Measurements from ENCODE around the gene PPIF.
A peak's percentile ranks its signal among the peaks of the same experiment; 100 is the strongest.

PPIF gene

GRCh38 chr10:79380125-79380945 lies 33.1 kb downstream of the PPIF start:
- DNase-seq: peak in 3 of 10 donors; percentile 23 to 84 (median 72)
- intact Hi-C loops (cut with DNase I): no loop called here

- intact Hi-C loops (cut with DNase I): no loop called here
- peak in 1 of 10 donors; percentile 74 for DNase-seq
Observed at GRCh38 chr10:79380946-79381721, 33.9 kb downstream of the PPIF start.

DNA sequence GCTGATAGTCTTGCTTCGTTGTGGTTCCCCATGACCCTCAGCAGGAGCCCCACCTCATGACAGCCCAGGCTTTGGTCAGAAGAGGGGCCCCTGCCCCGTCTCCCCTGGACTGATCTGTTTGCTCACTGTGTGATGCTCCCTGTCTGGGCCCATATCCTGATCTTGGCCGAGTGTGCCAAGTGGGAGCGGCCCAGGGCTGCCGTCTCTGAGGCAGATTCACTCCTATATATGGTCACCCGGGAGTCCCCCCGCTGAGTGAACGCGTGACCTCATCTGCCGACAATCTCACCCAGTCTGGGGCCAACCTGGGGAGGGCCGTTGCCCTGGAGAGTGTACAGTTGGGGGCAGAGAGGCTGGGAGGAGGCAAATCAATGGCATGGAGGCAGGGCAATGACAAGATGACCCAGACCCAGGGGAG lies 34.5 kb downstream of the PPIF start:
- peak in 5 of 10 donors; percentile 20 to 90 (median 62) for DNase-seq
- intact Hi-C loops (cut with DNase I): no loop called here

DNA sequence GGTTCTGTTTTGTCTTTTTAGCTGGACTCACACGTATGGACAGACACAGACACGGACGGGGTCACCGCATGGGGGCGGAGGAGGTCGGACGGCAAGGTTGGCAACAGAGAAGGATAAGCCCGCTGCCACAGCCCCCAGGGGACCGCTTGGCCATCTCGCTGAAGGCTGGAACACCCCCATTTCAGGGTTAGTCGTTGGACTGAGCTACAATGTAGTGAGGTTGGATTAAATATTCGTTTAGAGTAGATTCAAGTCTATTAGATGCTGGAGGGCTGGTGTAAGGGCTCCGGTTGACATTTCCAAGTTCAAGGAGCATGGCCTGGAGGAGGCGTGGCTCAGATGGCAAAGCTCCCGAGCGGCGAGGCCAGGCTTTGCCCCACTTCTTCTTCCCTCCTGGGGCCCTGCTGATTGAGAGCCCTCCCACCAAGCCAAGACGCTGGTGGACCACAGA lies 35.2 kb downstream of the PPIF start:
- intact Hi-C loops (cut with DNase I): no loop called here
- peak in 4 of 10 donors; percentile 9 to 78 (median 41) for DNase-seq

GRCh38 chr10:79383974-79384606 lies 36.8 kb downstream of the PPIF start:
- peak in 3 of 10 donors; percentile 15 to 84 (median 65) for DNase-seq
- intact Hi-C loops (cut with DNase I): no loop called here

DNA sequence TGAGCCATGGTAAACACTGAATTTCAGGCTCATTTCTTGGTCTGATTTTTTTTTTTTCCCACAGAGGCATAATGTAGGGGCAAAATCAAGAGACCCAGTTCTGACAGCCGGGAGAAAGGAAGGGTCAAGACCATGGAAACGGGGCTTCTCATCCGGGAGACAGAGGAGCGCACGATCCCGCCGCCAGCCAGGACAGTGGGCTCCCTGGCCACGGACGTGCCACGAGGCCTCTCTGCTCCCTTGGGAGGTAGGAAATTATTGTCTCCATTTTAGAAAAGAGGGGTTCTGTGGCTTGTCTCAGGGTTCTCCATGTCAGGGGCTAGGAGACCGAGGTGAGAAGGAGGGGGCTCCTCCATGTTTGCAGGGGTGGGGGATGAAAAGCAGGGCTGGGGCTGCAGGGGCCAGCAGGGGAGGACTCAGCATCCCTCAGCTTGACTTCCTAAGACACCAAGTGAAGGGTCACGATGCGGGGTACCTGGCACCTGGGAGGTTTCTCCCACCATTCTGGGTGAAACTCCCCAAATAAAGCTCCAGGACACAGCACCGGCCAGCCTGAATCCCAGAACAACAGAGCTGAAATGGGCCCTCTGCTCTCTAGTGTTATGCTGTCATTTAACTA lies 37.6 kb downstream of the PPIF start:
- intact Hi-C loops (cut with DNase I): no loop called here
- DNase-seq: peak in 2 of 10 donors; percentile 59 to 67

- intact Hi-C loops (cut with DNase I): no loop called here
- peak in 3 of 10 donors; percentile 5 to 36 (median 26) for DNase-seq
Observed at GRCh38 chr10:79385392-79385795, 38.1 kb downstream of the PPIF start.

DNA sequence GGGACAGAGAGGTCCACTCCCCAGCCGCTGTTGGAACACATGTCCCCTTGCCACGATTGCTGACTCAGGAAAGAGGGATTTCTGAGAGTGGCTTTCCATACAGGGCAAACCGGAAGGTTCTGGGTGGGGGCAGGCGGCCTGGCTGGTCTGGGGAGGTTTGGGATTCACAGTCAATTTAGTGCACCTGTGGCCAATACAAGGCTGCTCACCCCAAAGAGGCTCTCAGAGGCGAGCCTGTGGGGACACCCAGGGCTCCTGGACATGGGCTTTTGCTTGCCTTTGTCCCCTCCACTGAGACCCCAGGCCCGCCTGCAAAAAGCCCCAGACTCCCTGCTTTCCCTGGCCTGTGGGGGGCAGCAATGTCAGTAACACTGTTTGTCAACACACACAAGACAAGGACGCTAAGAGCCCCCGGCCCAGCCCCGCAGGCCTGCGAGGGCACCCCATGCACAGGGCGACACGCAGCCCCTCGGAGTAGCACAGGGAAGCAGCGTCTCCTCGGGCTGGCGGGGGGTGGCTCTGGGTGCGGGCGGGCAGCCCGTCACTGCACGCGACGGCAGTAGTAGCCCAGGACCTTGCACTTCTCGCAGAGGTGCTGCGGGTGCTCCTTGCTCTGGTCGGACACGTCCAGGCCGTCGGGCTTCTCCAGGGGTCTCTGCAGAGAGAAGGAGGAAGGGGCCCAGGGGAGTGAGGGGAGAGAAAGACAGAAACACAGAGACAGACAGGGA lies 38.7 kb downstream of the PPIF start:
- intact Hi-C loops (cut with DNase I): no loop called here
- peak in 6 of 10 donors; percentile 6 to 79 (median 18) for DNase-seq

- intact Hi-C loops (cut with DNase I): no loop called here
- DNase-seq: peak in 6 of 10 donors; percentile 7 to 75 (median 14)
Observed at GRCh38 chr10:79386637-79387465, 39.6 kb downstream of the PPIF start.

DNA sequence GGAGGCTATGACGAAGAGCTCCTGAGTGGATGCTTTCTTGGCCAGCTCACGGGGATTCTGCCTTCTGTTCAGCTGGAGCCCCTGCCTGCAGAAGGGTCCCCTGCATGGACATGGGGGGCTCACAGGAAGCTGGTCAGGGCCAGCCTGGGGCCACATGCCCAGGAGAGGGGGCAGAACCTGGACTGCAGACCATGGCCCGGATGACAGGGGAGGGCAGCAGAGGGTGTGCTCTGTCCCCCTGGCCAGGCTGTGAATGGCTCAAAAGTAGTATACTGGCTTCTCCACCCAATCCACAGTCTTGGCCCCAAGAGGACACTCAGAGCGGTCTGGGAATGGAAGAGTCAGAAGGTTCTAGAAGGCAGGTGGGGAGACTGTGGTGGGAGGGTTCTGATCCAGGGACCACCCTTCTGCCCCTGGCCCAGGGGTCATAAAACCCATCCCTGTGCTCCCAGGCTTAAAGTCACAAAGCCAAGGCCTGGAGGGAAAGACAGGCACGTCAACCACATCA lies 40.3 kb downstream of the PPIF start:
- intact Hi-C loops (cut with DNase I): no loop called here
- peak in 2 of 10 donors; percentile 34 to 61 for DNase-seq

GRCh38 chr10:79387974-79388850 lies 40.9 kb downstream of the PPIF start:
- intact Hi-C loops (cut with DNase I): no loop called here
- DNase-seq: peak in 5 of 10 donors; percentile 5 to 74 (median 14)

GRCh38 chr10:79390057-79390456 lies 42.8 kb downstream of the PPIF start:
- peak in 1 of 10 donors; percentile 2 for DNase-seq
- intact Hi-C loops (cut with DNase I): no loop called here

DNA sequence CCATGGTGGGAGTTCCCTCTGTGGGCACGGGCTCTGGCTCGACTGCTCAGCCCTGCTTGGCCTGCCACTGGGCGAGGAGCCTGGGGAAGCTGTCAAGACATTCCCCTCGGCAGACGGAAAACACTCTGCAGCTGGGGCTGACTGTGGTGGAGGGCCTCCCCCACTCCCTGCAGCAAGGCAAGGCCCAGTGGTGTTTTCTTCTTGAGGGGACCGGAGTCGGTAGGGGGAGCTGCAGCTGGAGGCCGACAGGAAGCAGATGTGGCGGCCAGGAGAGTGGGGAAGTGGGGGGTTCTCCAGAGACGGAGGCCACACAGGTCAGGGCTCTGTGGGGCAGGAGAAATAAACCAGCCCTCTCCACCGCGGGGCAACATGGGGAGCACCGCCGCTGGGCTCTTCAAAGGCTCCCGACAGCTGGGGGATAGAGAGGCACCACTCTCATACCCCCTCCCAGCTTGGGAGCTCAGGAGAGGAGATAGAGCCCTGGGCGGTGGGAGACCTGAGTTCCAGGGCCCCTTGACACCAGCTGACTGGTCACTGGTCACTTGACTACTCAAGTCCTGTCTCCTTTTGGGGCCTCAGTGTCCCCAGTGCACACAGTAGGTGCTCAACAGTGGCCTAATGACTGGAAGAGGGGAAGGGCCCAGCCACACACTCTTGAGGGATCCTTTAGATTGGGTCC lies 43.4 kb downstream of the PPIF start:
- peak in 7 of 10 donors; percentile 4 to 84 (median 25) for DNase-seq
- intact Hi-C loops (cut with DNase I): no loop called here

DNA sequence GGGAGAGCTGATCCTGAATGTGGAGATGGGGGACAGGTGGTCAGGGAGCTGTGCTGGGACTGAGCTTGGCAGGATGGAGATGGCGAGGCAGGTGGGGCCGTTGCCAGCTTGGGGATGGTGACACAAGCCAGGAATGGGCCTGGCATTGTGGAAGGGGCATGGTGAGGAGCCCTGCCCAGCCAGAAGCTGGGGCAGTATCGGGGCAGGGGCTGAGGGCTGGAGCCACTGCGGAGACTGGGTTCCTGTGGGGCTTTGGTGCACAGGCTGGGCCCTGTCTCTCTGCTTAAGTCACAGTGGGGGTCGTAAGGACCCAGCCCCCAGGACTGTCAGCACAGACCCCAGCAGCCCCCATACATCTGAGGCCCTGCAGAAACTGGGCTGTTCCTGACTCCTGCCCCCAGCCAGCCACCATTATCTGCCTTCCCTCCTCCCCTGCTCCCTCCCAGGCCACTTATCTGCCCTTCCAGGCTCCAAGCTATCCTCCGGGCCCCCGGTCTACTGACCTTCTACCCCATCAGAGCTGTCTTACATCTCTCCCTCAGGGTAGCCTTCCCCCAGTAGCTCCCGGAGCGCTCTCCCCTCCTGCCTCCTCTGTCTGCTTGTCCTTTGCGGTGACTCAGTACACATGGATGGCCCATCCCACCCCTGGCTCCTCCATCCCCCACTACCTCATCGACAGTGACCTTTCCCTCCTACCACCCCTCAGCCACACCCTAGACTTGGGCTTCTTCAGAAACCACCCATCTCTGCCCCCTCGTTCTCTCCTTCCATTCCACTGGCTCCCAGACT lies 44.2 kb downstream of the PPIF start:
- intact Hi-C loops (cut with DNase I): no loop called here
- DNase-seq: peak in 8 of 10 donors; percentile 6 to 57 (median 15)

DNA sequence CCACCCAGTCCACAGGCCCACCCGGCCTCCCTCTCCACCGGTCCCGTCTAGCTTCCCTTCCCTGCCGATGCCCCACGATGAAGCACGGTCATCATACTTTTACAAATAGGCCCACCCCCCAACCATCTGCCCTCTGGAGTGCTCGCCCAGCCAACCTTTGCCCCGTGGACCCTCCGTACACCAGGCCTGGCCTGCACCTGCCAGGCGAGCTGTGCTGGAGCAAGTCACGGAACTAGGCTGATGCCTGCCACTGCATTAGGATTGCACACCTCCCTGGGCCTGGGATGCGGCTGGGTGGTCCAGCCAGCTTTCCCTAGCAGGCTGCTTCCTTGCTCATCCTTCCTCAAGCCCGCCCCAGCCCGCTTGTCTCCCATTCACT lies 44.7 kb downstream of the PPIF start:
- intact Hi-C loops (cut with DNase I): no loop called here
- peak in 8 of 10 donors; percentile 2 to 76 (median 9) for DNase-seq

DNA sequence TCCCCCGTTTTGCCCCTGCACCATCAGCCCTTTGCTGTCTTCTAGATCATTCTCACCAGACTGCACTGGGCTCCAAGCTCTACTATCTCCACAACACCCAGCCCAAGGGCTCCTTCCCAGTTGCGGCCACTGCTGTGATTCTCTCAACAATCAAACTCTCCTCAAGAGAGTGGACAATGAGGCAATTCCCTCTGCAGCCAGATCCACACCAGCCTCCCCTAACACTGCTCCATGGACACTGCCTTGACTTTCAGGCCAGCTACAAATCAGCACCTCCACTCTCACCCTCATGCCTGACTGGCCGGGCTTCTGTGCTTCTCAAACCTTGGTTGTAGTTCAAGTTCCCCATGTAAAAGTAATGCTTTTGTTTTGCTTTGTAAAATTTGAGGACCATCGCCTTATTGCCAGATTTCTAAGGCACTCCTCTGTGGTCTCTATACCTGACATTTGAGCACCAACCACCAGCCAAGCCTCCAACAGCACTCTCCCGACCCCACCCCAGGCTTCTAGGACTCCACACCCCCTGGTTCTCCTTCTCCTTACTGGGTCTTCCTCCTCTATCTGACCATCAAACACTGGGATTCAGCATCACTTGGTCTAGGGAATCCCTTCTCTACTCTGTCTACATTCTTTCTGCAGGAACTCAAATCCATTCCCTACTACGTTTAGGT lies 45.4 kb downstream of the PPIF start:
- peak in 8 of 10 donors; percentile 2 to 39 (median 5) for DNase-seq
- intact Hi-C loops (cut with DNase I): no loop called here

Data from posterior cingulate gyrus (tissue), 11 donors.